HepG2 (cell line): Measurements from ENCODE around the gene MTA2. TPM values are rescaled to one million over a fixed set of nuclear protein-coding genes. Genes with fewer than 3 reads are reported as not detected.
A peak's percentile ranks its signal among the peaks of the same experiment; 100 is the strongest.

Source experiments
- ELF1 ChIP-seq: sonication (generic); formaldehyde crosslinking; IDR thresholded peaks from 2 replicates; pipeline ENCODE4 v1.4.0; 2020; ENCODE audit warnings: missing genetic modification reagents
- MEF2D ChIP-seq: sonication (generic); formaldehyde crosslinking; IDR thresholded peaks from 2 replicates; pipeline ENCODE4 v1.5.1; 2020; ENCODE audit warnings: mild to moderate bottlenecking, missing genetic modification reagents
- MTF1 ChIP-seq: sonication (generic); formaldehyde crosslinking; IDR thresholded peaks from 2 replicates; pipeline ENCODE4 v1.5.0; 2020; ENCODE audit warnings: missing genetic modification reagents
- NCOA1 ChIP-seq: sonication (generic); formaldehyde crosslinking; IDR thresholded peaks from 2 replicates; pipeline ENCODE4 v1.9.0; 2021; ENCODE audit warnings: missing genetic modification reagents
- NCOA5 ChIP-seq: sonication (generic); formaldehyde crosslinking; IDR thresholded peaks from 2 replicates; pipeline ENCODE4 v1.4.0; 2020; ENCODE audit warnings: missing genetic modification reagents
- NONO ChIP-seq, 2 experiments: fragments of 450-650 bp in 1 of 2; sonication (generic) in 1 of 2; formaldehyde crosslinking in 1 of 2; IDR thresholded peaks in 1 of 2; conservative IDR thresholded peaks in 1 of 2; 2 replicates each; pipeline versions ENCODE4 v1.6.1 to v1.8.0; 2017 to 2022; ENCODE audit warnings: mild to moderate bottlenecking in 1 of 2, missing genetic modification reagents in 1 of 2, moderate library complexity in 1 of 2
- NR0B2 ChIP-seq: sonication (generic); formaldehyde crosslinking; IDR thresholded peaks from 2 replicates; pipeline ENCODE4 v1.4.0; 2020; ENCODE audit warnings: mild to moderate bottlenecking, missing genetic modification reagents
- PHF5A ChIP-seq: IDR thresholded peaks from one replicate; pipeline ENCODE4 v1.6.1; 2018; ENCODE audit warnings: low read depth, missing genetic modification reagents; ENCODE audit not compliant: unreplicated experiment
- RXRA ChIP-seq: sonication (generic); formaldehyde crosslinking; IDR thresholded peaks from 2 replicates; pipeline ENCODE4 v1.5.1; 2020; ENCODE audit warnings: missing genetic modification reagents
- SIX1 ChIP-seq: sonication (generic); formaldehyde crosslinking; IDR thresholded peaks from 2 replicates; pipeline ENCODE4 v1.4.0; 2020; ENCODE audit warnings: missing genetic modification reagents, borderline replicate concordance
- SOX6 ChIP-seq, 2 experiments: fragments of 450-650 bp in 1 of 2; sonication (generic) in 1 of 2; formaldehyde crosslinking in 1 of 2; IDR thresholded peaks; 2 replicates each; pipeline versions ENCODE4 v1.4.0 to v1.6.1; 2017 to 2020; ENCODE audit warnings: antibody characterized with exemption in 1 of 2, mild to moderate bottlenecking in 1 of 2, missing genetic modification reagents in 1 of 2
- SRSF1 ChIP-seq: fragments of 200-400 bp; formaldehyde crosslinking; optimal IDR thresholded peaks from 2 replicates; pipeline ENCODE3; 2017; ENCODE audit warnings: mild to moderate bottlenecking, low read depth, low read length, moderate library complexity
- TBL1XR1 ChIP-seq: fragments of 150-350 bp; IDR thresholded peaks from 2 replicates; pipeline ENCODE4 v1.6.1; 2014; ENCODE audit warnings: borderline replicate concordance, low read length; ENCODE audit not compliant: partially characterized antibody
- ZBTB44 ChIP-seq: sonication (generic); formaldehyde crosslinking; IDR thresholded peaks from 2 replicates; pipeline ENCODE4 v1.4.0; 2020; ENCODE audit warnings: missing genetic modification reagents
- ZMYM3 ChIP-seq: sonication (generic); formaldehyde crosslinking; IDR thresholded peaks from 2 replicates; pipeline ENCODE4 v1.5.1; 2020; ENCODE audit warnings: mild to moderate bottlenecking, missing genetic modification reagents
- ZNF274 ChIP-seq: sonication (generic); formaldehyde crosslinking; IDR thresholded peaks from 2 replicates; pipeline ENCODE4 v1.5.1; 2020; ENCODE audit warnings: mild to moderate bottlenecking, missing genetic modification reagents
- ZNF33A ChIP-seq: sonication (generic); formaldehyde crosslinking; IDR thresholded peaks from 2 replicates; pipeline ENCODE4 v1.5.1; 2020; ENCODE audit warnings: missing genetic modification reagents, mild to moderate bottlenecking, moderate library complexity, borderline replicate concordance
- ZNF44 ChIP-seq: sonication (generic); formaldehyde crosslinking; IDR thresholded peaks from 2 replicates; pipeline ENCODE4 v1.5.1; 2020; ENCODE audit warnings: mild to moderate bottlenecking, missing genetic modification reagents
- ZNF512 ChIP-seq: sonication (generic); formaldehyde crosslinking; IDR thresholded peaks from 2 replicates; pipeline ENCODE4 v1.4.0; 2020; ENCODE audit warnings: mild to moderate bottlenecking, missing genetic modification reagents
- ZNF674 ChIP-seq: sonication (generic); formaldehyde crosslinking; IDR thresholded peaks from 2 replicates; pipeline ENCODE4 v1.5.0; 2020; ENCODE audit warnings: low read depth, mild to moderate bottlenecking, missing genetic modification reagents
- polyA plus RNA-seq, 8 experiments: library from polyadenylated mRNA; depleted of rRNA in 3 of 8; stranded (reverse) in 7 of 8; unstranded in 1 of 8; fragments of >200 nt; fragmentation: Illumina TruSeq in 4 of 8; extraction: Trizol in 4 of 8; gene quantifications; 2 replicates each; pipeline versions ENCODE4 v1.2.1 to v1.2.3, GENCODE V29; 2011 to 2016; ENCODE audit warnings: low read depth in 4 of 8, missing spikeins in 1 of 8, mixed read lengths in 1 of 8; ENCODE audit not compliant: insufficient read depth in 1 of 8
- total RNA-seq, 5 experiments: library from RNA; depleted of rRNA; stranded (reverse); fragments of >200 nt; fragmentation: Illumina TruSeq; extraction: Trizol; gene quantifications; 2 replicates each; pipeline ENCODE4 v1.2.3, GENCODE V29; 2016; ENCODE audit warnings: low read depth in 1 of 5
- TF ChIP-seq, protein P1 (sequence below): IDR thresholded peaks from 2 replicates; pipeline ENCODE4 v1.6.1; 2012; ENCODE audit warnings: inconsistent platforms
- TF ChIP-seq, protein P2 (sequence below): IDR thresholded peaks from 2 replicates; pipeline ENCODE4 v1.6.1; 2016; ENCODE audit warnings: low read depth, control low read depth
- TF ChIP-seq, protein P3 (sequence below): sonication (generic); formaldehyde crosslinking; IDR thresholded peaks from 2 replicates; pipeline ENCODE4 v1.4.0; 2020; ENCODE audit warnings: missing genetic modification reagents, borderline replicate concordance

Gene MTA2
- total and polyA plus RNA-seq, 2 of the 13 experiments (the other 11 are each of a cell fraction or from before 2014, with no cell fraction given) = 14.0 to 70.0 TPM

GRCh38 chr11:62599069-62599696, 2.5 kb downstream of the MTA2 start (continued):
- TF ChIP-seq TBL1XR1 (peak; percentile 42), RXRA (CRISPR knock-in tag) (0 out of 2 replicates have a peak, but pooled peaks have one; percentile 25), NR0B2 (no peak), NONO (IDR thresholded peaks at IDR 0.05) (no peak), NONO (CRISPR knock-in tag; conservative IDR thresholded peaks at IDR 0.05) (peak; percentile 62), ZNF512 (0 out of 2 replicates have a peak, but pooled peaks have one; percentile 27), PHF5A (peak; percentile 76), ZNF674 (CRISPR knock-in tag) (no peak), MTF1 (CRISPR knock-in tag) (no peak), NCOA5 (no peak), NCOA1 (CRISPR knock-in tag) (no peak), SOX6 (IDR thresholded peaks at IDR 0.05) (no peak), SOX6 (CRISPR knock-in tag; IDR thresholded peaks at IDR 0.05) (peak; percentile 86), MEF2D (no peak), SRSF1 (no peak), ELF1 (peak; percentile 75), ZMYM3 (CRISPR knock-in tag) (peak; percentile 29), ZNF274 (CRISPR knock-in tag) (no peak), SIX1 (CRISPR knock-in tag) (no peak; the same call in 1 of the 2 replicates), ZNF33A (CRISPR knock-in tag) (no peak), ZBTB44 (no peak), ZNF44 (CRISPR knock-in tag) (no peak)
- TF ChIP-seq, protein P1, sequence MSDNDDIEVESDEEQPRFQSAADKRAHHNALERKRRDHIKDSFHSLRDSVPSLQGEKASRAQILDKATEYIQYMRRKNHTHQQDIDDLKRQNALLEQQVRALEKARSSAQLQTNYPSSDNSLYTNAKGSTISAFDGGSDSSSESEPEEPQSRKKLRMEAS = peak; percentile 69
- TF ChIP-seq, protein P2, sequence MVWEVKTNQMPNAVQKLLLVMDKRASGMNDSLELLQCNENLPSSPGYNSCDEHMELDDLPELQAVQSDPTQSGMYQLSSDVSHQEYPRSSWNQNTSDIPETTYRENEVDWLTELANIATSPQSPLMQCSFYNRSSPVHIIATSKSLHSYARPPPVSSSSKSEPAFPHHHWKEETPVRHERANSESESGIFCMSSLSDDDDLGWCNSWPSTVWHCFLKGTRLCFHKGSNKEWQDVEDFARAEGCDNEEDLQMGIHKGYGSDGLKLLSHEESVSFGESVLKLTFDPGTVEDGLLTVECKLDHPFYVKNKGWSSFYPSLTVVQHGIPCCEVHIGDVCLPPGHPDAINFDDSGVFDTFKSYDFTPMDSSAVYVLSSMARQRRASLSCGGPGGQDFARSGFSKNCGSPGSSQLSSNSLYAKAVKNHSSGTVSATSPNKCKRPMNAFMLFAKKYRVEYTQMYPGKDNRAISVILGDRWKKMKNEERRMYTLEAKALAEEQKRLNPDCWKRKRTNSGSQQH (CRISPR knock-in tag) = 0 out of 2 replicates have a peak, but pooled peaks have one; percentile 48
- TF ChIP-seq, protein P3, sequence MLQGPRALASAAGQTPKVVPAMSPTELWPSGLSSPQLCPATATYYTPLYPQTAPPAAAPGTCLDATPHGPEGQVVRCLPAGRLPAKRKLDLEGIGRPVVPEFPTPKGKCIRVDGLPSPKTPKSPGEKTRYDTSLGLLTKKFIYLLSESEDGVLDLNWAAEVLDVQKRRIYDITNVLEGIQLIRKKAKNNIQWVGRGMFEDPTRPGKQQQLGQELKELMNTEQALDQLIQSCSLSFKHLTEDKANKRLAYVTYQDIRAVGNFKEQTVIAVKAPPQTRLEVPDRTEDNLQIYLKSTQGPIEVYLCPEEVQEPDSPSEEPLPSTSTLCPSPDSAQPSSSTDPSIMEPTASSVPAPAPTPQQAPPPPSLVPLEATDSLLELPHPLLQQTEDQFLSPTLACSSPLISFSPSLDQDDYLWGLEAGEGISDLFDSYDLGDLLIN (CRISPR knock-in tag) = no peak
